Activated CD8-positive, alpha-beta memory T cell treated with anti-CD3 and anti-CD28 coated beads, Interleukin-2, amount 50 U/mL, for 24 hours (primary cell): ENCODE results near the gene SPPL3.

ENCODE experiments used
- DNase-seq: peaks from one replicate; pipeline ENCODE4 v3.0.0-alpha.2; 2020; ENCODE audit errors: extremely low read depth

Gene SPPL3

GRCh38 chr12:120874547-120875245, 29.5 kb downstream of the SPPL3 start:
- no peak for DNase-seq

DNA sequence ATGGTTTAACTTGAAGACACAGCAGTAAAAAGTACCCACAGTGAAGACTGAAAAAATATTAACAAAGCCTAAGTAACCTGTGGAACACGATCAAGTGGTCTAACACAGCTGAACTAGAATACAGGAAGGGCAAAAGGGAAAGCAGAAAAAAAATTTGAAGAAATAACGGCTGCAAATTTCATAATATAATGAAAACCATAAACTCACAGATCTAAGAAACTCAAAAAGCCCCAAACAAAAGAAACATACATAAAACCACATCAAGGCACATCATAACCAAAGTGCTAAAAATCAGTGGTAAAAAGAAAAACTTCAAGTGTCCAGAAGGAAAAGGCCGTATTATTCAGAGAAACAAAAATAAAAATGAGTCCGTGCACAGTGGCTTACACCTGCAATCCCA, 30.9 kb downstream of the SPPL3 start:
- no peak for DNase-seq

DNA sequence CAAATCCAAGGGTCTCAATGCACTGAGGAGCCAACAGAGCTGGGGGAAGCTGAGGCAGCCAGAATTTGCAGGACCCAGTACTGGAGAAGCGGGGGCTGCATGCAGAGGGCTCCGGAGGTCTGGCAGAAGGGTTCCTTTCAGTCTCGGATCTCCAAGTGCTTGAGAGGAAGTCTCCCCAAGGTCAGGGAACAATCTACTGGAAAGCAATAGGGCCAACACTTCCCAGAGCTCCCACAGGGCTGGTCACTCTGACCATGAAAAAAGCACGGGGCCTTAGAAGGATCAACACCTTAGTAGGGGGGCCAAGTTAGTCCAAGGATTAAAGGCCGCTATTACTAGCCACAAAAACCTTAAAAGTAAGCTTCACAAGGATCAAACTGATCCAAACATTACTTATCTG, 31.7 kb downstream of the SPPL3 start:
- DNase-seq, result no peak

DNA sequence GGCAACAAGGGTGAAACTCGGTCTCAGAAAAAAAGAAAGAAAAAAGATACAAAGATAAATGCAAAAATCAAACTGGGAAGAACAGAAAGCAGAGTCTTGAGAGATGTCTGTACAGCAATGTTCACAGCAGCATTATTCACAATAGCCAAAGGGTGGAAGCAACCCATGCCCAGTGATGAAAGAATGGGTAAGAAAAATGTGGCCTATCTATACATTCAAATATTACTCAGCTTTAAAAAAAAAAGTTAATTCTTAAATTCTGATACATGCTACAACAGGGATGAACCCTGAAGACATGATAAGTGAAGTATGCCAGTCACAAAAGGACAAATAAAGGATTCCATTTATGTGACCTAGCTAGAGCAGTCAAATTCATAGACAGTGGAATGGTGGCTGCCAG, 33.7 kb downstream of the SPPL3 start:
- DNase-seq, result no peak

GRCh38 chr12:120869376-120869775, 34.8 kb downstream of the SPPL3 start:
- DNase-seq, result no peak

DNA sequence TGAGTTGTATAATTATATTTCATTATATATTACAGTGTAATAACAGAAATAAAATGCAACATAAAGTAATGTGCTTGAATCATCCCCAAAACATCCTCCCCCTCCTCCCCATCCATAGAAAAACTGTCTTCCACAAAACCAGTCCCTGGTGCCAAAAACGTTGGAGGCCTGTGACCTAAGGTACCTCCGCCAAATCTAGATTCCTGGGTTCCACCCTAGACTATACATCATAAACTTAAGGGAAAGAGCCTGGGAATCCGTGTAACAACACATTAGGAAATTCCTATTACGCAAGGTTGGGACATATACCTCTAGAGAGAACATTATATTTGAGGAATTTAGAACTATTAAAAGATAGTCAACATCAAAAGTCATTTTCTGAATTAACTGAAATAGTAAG, 38.0 kb downstream of the SPPL3 start:
- no peak for DNase-seq

GRCh38 chr12:120865098-120865497, 39.1 kb downstream of the SPPL3 start:
- no peak for DNase-seq

- DNase-seq, result no peak
These were observed 41.5 kb downstream of the SPPL3 start for GRCh38 chr12:120862664-120863063.

DNA sequence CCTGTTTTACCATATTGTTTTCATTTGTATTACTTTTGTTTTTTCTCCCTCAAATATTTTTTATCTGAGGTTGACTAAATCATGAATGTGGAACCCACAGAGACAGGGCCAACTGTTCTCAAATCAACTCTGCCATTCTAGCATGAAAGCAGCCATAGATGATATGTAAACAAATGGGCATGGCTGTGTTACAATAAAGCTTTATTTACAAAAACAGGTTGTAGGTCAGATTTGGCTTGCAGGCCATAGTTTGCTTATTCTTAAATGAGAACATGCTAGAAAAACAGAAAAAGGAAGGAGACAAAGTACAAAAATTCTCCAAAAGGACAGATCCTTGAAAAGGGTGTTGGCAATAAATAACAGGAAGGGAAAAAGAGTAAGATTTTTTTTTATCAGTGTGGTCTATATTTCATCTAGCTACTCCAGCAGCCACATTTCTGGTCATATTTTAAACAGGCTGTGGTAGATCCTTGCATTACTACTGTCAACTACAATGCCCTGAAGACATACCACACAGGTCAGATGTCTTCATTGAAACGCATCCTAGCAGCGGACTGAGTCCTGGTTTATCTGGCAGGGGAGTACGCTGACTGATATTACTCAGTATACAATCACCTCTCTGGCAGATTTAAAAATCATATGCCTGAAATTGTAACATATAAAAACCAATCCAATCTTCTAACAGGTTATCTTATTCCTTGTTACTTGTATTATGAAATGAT, 42.9 kb downstream of the SPPL3 start:
- no peak for DNase-seq

GRCh38 chr12:120858306-120859088, 45.7 kb downstream of the SPPL3 start:
- DNase-seq, result no peak

GRCh38 chr12:120856980-120857379, 47.2 kb downstream of the SPPL3 start:
- DNase-seq, result no peak

- no peak for DNase-seq
These were observed 48.2 kb downstream of the SPPL3 start for GRCh38 chr12:120855823-120856588.

- DNase-seq, result no peak
These were observed 49.4 kb downstream of the SPPL3 start for GRCh38 chr12:120854804-120855203.

- DNase-seq, result no peak
These were observed 51.0 kb downstream of the SPPL3 start for GRCh38 chr12:120853188-120853587.

GRCh38 chr12:120851944-120852343, 52.2 kb downstream of the SPPL3 start:
- DNase-seq, result no peak

DNA sequence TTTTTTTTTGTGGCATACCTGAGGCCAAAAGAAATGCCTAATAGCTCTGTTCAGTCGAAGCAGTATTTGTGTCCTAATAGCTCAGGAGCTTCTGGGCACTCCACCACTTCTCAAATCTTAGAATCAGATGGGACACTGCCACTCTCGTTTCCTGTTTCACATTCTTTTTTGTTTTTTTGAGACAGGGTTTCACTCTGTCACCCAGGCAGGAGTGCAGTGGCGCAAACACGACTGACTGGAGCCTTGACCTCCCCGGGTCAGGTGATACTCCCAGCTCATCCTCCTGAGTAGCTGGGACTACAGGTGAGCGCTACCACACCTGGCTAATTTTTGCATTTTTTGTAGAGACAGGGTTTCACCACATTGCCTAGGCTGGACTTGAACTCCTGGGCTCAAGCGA, 52.7 kb downstream of the SPPL3 start:
- no peak for DNase-seq

DNA sequence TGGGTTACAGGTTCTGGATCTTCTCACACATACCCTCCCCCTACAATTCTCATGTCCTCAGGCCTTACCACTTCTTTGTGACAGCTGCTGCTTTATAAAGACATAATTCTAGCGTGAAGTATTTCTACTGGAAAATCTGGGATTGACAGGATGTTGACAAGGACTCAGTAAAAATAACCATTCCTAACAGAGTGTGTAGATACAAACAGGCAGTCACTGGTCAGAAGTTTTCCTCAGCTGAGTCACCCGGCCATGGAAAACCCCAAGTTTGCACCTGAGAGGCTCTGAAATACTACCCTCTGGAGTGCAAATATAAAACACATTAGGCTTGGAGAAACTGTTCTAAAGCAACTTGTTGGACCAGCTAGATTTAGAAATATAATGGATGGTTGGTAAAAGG, 54.4 kb downstream of the SPPL3 start:
- no peak for DNase-seq

DNA sequence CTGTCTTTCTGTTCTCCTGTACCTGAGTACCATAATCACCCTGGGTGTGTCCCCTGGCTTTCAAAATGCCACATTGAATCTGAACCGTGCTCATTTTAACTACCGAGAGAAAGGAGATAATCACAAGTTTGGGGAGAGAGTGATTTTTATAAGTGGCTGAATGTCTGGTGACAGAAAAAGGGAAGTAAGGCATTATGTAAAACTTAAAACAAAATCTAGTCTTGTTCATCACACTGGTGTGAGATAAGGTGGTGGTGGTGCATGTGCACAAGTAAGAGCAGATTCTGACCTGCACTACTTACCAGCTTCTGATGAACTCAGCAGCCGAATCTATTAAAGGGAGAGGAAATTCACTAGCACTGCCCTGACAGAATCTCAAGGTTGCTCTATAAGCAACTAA, 56.3 kb downstream of the SPPL3 start:
- no peak for DNase-seq

DNA sequence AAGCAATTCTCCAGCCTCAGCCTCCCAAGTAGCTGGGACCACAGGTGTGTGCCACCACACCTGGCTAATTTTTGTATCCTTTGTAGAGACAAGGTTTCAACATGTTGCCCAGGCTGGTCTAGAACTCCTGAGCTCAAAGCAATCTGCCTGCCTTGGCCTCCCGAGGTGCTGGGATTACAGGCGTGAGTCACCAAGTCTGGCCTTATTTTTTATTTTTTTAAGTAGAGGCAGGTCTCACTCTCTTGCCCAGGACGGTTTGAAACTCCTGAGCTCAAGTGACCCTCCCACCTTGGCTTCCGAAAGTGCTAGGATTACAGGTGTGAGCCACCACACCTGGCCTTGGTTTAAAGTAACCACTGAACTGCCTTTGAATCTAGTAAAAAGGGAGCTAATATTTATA, 56.8 kb downstream of the SPPL3 start:
- no peak for DNase-seq

DNA sequence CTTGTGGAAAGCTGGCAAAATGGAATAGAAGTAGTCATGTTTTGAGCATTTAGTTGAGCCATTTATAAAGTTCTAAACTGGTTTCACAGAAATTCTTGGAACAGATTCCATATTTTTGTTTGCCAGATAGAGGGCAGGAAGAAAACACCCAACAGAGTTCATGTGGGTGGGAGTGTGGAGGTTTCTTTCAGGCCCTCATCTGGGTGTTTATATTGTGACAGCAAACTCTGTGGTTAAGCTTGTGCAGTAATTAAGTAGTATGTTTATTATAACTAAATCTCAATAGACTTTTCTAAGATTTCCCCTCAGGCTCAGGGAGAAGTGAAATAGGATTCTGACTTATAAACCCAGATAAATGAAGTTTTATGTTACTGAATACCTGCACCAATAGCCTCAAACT, 57.4 kb downstream of the SPPL3 start:
- DNase-seq, result no peak

- no peak for DNase-seq
These were observed 58.5 kb downstream of the SPPL3 start for GRCh38 chr12:120845696-120846095.
